HEK293 (cell line): Measurements from ENCODE around the gene PRR11.

Source experiments
- GLIS1 ChIP-seq: fragments of 450-650 bp; formaldehyde crosslinking; IDR thresholded peaks from 2 replicates; pipeline ENCODE4 v1.5.1; 2016; ENCODE audit warnings: missing biosample characterization, missing genetic modification characterization
- IKZF3 ChIP-seq: fragments of 450-650 bp; IDR thresholded peaks from 2 replicates; pipeline ENCODE4 v1.5.0; 2018; ENCODE audit warnings: missing biosample characterization, mild to moderate bottlenecking, missing genetic modification characterization, moderate library complexity
- OSR2 ChIP-seq: fragments of 450-650 bp; formaldehyde crosslinking; IDR thresholded peaks from 2 replicates; pipeline ENCODE4 v1.5.1; 2016; ENCODE audit warnings: missing biosample characterization, missing genetic modification characterization
- PATZ1 ChIP-seq: fragments of 450-650 bp; formaldehyde crosslinking; IDR thresholded peaks from 2 replicates; pipeline ENCODE4 v1.5.1; 2016; ENCODE audit warnings: missing biosample characterization, missing genetic modification characterization
- PBX3 ChIP-seq: sonication (generic); formaldehyde crosslinking; IDR thresholded peaks from 2 replicates; pipeline ENCODE4 v1.8.1; 2022; ENCODE audit warnings: mild to moderate bottlenecking, moderate library complexity, missing genetic modification reagents
- PRDM10 ChIP-seq: fragments of 450-650 bp; formaldehyde crosslinking; IDR thresholded peaks from 2 replicates; pipeline ENCODE4 v1.5.1; 2016; ENCODE audit warnings: missing biosample characterization, missing genetic modification characterization
- SP2 ChIP-seq: fragments of 450-650 bp; formaldehyde crosslinking; IDR thresholded peaks from 2 replicates; pipeline ENCODE4 v1.5.1; 2016; ENCODE audit warnings: missing biosample characterization, missing genetic modification characterization
- WT1 ChIP-seq: fragments of 450-650 bp; formaldehyde crosslinking; IDR thresholded peaks from 2 replicates; pipeline ENCODE4 v1.5.1; 2016; ENCODE audit warnings: missing biosample characterization, missing genetic modification characterization
- ZBTB44 ChIP-seq: fragments of 450-650 bp; IDR thresholded peaks from 2 replicates; pipeline ENCODE4 v1.5.1; 2018; ENCODE audit warnings: missing biosample characterization, mild to moderate bottlenecking, missing genetic modification characterization
- ZNF211 ChIP-seq: fragments of 450-650 bp; formaldehyde crosslinking; IDR thresholded peaks from 2 replicates; pipeline ENCODE4 v1.5.1; 2016; ENCODE audit warnings: low read depth, missing biosample characterization, missing genetic modification characterization
- ZNF366 ChIP-seq: fragments of 450-650 bp; formaldehyde crosslinking; conservative IDR thresholded peaks from 2 replicates; pipeline ENCODE4 v1.5.1; 2016; ENCODE audit warnings: missing biosample characterization, missing genetic modification characterization
- ZNF416 ChIP-seq: fragments of 450-650 bp; formaldehyde crosslinking; IDR thresholded peaks from 2 replicates; pipeline ENCODE4 v1.5.1; 2016; ENCODE audit warnings: missing biosample characterization, missing genetic modification characterization
- ZNF521 ChIP-seq: fragments of 450-650 bp; formaldehyde crosslinking; IDR thresholded peaks from 2 replicates; pipeline ENCODE4 v1.5.1; 2017; ENCODE audit warnings: missing biosample characterization, mild to moderate bottlenecking, missing genetic modification characterization
- ZNF548 ChIP-seq: fragments of 450-650 bp; formaldehyde crosslinking; IDR thresholded peaks from 2 replicates; pipeline ENCODE4 v1.5.1; 2016; ENCODE audit warnings: missing biosample characterization, missing genetic modification characterization
- ZNF664 ChIP-seq: fragments of 450-650 bp; formaldehyde crosslinking; IDR thresholded peaks from 2 replicates; pipeline ENCODE4 v1.5.1; 2016; ENCODE audit warnings: missing biosample characterization, missing genetic modification characterization
- ZNF701 ChIP-seq: fragments of 450-650 bp; formaldehyde crosslinking; IDR thresholded peaks from 2 replicates; pipeline ENCODE4 v1.5.1; 2016; ENCODE audit warnings: missing biosample characterization, missing genetic modification characterization
- ZNF830 ChIP-seq: fragments of 450-650 bp; IDR thresholded peaks from 2 replicates; pipeline ENCODE4 v1.5.0; 2018; ENCODE audit warnings: missing biosample characterization, missing genetic modification characterization, low read depth, mild to moderate bottlenecking, moderate library complexity
- TF ChIP-seq, protein P1 (sequence below): fragments of 450-650 bp; formaldehyde crosslinking; IDR thresholded peaks from 2 replicates; pipeline ENCODE4 v1.5.1; 2017; ENCODE audit warnings: missing biosample characterization, missing genetic modification characterization
- TF ChIP-seq, protein P2 (sequence below): fragments of 450-650 bp; formaldehyde crosslinking; IDR thresholded peaks from 2 replicates; pipeline ENCODE4 v1.5.1; 2016; ENCODE audit warnings: missing biosample characterization, missing genetic modification characterization
- TF ChIP-seq, protein P3 (sequence below): fragments of 450-650 bp; formaldehyde crosslinking; IDR thresholded peaks from 2 replicates; pipeline ENCODE4 v1.5.1; 2016; ENCODE audit warnings: missing biosample characterization, missing genetic modification characterization
- TF ChIP-seq, protein P4 (sequence below): fragments of 450-650 bp; formaldehyde crosslinking; IDR thresholded peaks from 2 replicates; pipeline ENCODE4 v1.5.1; 2016; ENCODE audit warnings: missing biosample characterization, missing genetic modification characterization

Gene PRR11

DNA sequence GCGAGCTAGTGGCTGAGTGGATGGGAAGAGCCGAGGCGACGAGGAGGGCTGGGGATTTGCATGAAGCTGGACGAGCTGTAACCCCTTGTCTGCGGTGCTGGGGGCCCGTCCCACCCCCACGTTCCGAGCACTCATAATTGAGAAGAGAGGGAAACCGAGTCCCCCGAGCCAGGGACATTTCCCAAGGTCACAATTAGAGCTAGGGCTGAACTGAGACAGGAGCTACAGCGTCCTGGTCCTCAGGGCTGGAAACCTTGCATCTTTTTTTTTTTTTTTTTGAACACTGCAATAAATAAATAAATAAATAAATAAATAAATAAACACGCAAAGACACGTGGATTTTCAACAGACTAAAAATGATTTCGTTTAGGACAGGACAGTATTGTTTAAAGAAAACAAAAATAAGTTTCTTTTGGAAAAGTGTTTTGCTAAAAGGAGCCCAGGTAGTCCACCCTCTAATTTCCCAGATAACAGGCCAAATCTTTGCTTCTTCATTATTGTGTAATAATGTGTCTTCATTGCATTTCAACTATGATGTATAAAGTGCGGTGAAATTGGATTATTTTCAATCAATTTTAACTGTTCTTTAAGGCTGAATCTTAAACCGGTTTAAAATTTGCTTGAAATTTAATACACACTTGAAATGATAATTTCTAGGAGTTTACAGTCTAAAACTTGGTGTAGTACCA, 65.8 kb downstream of the PRR11 start (continued):
- TF ChIP-seq ZNF830: no peak
- TF ChIP-seq ZBTB44 (tag by site-specific recombination): no peak
- no peak for TF ChIP-seq SP2 (tag by site-specific recombination)
- no peak for TF ChIP-seq ZNF664
- TF ChIP-seq ZNF416 (tag by site-specific recombination): no peak
- TF ChIP-seq ZNF701 (tag by site-specific recombination): no peak
- no peak for TF ChIP-seq OSR2
- TF ChIP-seq ZNF548 (tag by site-specific recombination): no peak
- TF ChIP-seq, protein P1, sequence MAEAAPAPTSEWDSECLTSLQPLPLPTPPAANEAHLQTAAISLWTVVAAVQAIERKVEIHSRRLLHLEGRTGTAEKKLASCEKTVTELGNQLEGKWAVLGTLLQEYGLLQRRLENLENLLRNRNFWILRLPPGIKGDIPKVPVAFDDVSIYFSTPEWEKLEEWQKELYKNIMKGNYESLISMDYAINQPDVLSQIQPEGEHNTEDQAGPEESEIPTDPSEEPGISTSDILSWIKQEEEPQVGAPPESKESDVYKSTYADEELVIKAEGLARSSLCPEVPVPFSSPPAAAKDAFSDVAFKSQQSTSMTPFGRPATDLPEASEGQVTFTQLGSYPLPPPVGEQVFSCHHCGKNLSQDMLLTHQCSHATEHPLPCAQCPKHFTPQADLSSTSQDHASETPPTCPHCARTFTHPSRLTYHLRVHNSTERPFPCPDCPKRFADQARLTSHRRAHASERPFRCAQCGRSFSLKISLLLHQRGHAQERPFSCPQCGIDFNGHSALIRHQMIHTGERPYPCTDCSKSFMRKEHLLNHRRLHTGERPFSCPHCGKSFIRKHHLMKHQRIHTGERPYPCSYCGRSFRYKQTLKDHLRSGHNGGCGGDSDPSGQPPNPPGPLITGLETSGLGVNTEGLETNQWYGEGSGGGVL (tag by site-specific recombination): no peak
- no peak for TF ChIP-seq ZNF211 (tag by site-specific recombination)
- 0 out of 2 replicates have a peak, but pooled peaks have one; percentile 63 for TF ChIP-seq PATZ1 (tag by site-specific recombination)
- TF ChIP-seq, protein P2, sequence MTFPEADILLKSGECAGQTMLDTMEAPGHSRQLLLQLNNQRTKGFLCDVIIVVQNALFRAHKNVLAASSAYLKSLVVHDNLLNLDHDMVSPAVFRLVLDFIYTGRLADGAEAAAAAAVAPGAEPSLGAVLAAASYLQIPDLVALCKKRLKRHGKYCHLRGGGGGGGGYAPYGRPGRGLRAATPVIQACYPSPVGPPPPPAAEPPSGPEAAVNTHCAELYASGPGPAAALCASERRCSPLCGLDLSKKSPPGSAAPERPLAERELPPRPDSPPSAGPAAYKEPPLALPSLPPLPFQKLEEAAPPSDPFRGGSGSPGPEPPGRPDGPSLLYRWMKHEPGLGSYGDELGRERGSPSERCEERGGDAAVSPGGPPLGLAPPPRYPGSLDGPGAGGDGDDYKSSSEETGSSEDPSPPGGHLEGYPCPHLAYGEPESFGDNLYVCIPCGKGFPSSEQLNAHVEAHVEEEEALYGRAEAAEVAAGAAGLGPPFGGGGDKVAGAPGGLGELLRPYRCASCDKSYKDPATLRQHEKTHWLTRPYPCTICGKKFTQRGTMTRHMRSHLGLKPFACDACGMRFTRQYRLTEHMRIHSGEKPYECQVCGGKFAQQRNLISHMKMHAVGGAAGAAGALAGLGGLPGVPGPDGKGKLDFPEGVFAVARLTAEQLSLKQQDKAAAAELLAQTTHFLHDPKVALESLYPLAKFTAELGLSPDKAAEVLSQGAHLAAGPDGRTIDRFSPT: no peak
- no peak for TF ChIP-seq ZNF521
- TF ChIP-seq GLIS1 (tag by site-specific recombination): no peak
- TF ChIP-seq WT1: no peak
- TF ChIP-seq, protein P3, sequence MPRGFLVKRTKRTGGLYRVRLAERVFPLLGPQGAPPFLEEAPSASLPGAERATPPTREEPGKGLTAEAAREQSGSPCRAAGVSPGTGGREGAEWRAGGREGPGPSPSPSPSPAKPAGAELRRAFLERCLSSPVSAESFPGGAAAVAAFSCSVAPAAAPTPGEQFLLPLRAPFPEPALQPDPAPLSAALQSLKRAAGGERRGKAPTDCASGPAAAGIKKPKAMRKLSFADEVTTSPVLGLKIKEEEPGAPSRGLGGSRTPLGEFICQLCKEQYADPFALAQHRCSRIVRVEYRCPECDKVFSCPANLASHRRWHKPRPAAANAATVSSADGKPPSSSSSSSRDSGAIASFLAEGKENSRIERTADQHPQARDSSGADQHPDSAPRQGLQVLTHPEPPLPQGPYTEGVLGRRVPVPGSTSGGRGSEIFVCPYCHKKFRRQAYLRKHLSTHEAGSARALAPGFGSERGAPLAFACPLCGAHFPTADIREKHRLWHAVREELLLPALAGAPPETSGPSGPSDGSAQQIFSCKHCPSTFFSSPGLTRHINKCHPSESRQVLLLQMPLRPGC (tag by site-specific recombination): no peak
- TF ChIP-seq, protein P4, sequence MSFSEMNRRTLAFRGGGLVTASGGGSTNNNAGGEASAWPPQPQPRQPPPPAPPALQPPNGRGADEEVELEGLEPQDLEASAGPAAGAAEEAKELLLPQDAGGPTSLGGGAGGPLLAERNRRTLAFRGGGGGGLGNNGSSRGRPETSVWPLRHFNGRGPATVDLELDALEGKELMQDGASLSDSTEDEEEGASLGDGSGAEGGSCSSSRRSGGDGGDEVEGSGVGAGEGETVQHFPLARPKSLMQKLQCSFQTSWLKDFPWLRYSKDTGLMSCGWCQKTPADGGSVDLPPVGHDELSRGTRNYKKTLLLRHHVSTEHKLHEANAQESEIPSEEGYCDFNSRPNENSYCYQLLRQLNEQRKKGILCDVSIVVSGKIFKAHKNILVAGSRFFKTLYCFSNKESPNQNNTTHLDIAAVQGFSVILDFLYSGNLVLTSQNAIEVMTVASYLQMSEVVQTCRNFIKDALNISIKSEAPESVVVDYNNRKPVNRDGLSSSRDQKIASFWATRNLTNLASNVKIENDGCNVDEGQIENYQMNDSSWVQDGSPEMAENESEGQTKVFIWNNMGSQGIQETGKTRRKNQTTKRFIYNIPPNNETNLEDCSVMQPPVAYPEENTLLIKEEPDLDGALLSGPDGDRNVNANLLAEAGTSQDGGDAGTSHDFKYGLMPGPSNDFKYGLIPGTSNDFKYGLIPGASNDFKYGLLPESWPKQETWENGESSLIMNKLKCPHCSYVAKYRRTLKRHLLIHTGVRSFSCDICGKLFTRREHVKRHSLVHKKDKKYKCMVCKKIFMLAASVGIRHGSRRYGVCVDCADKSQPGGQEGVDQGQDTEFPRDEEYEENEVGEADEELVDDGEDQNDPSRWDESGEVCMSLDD: 0 out of 2 replicates have a peak, but pooled peaks have one; percentile 15
- peak; percentile 77; the same call in 1 of the 2 replicates for TF ChIP-seq PRDM10
- no peak for TF ChIP-seq PBX3 (CRISPR knock-in tag)
- no peak for TF ChIP-seq IKZF3
- TF ChIP-seq ZNF366 (tag by site-specific recombination): peak; percentile 2; the same call in 1 of the 2 replicates
